GM18507 (cell line): ENCODE measurements around the gene CDKAL1.
A peak's percentile ranks its signal among the peaks of the same experiment; 100 is the strongest.
"Not testable (repeated sequence)": the region's sequence is repeated elsewhere in the genome, so short reads cannot be mapped to it uniquely, and the experiment has no call there.

ENCODE experiments used
- DNase-seq: peaks from one replicate; pipeline ENCODE4 v3.0.0; 2011; ENCODE audit warnings: low read depth; ENCODE audit not compliant: insufficient read length; ENCODE audit errors: extremely low spot score
- FAIRE-seq: peaks from 2 replicates; lab custom pipeline; 2011; peaks lifted over from hg19 to GRCh38; lab: Jason Lieb, UNC

Gene CDKAL1

GRCh38 chr6:21049572-21049971, 515.3 kb downstream of the CDKAL1 start:
- FAIRE-seq: no peak

GRCh38 chr6:21050935-21051334, 516.7 kb downstream of the CDKAL1 start:
- DNase-seq (no peak), FAIRE-seq (no peak)

More at GRCh38 chr6:21049572-21049971, 515.3 kb downstream of the CDKAL1 start:
- DNase-seq: no peak

- FAIRE-seq (no peak), DNase-seq (no peak)
These were observed 517.5 kb downstream of the CDKAL1 start for GRCh38 chr6:21051777-21052176.

GRCh38 chr6:21053612-21054011, 519.4 kb downstream of the CDKAL1 start:
- DNase-seq (no peak), FAIRE-seq (no peak)

GRCh38 chr6:21055480-21055879, 521.2 kb downstream of the CDKAL1 start:
- not testable (repeated sequence) for FAIRE-seq, DNase-seq

GRCh38 chr6:21061892-21062291, 527.6 kb downstream of the CDKAL1 start:
- DNase-seq (no peak), FAIRE-seq (peak; percentile 26)

GRCh38 chr6:21064756-21065340, 530.6 kb downstream of the CDKAL1 start:
- FAIRE-seq (no peak), DNase-seq (no peak)

GRCh38 chr6:21067521-21067920, 533.3 kb downstream of the CDKAL1 start:
- DNase-seq (no peak), FAIRE-seq (no peak)

- no peak for FAIRE-seq
- DNase-seq: no peak
These were observed 536.4 kb downstream of the CDKAL1 start for GRCh38 chr6:21070620-21071019.

- FAIRE-seq (no peak), DNase-seq (no peak)
These were observed 537.7 kb downstream of the CDKAL1 start for GRCh38 chr6:21071780-21072468.

GRCh38 chr6:21073318-21073839, 539.1 kb downstream of the CDKAL1 start:
- DNase-seq (no peak), FAIRE-seq (no peak)

- FAIRE-seq: no peak
These were observed 540.2 kb downstream of the CDKAL1 start for GRCh38 chr6:21074484-21074883.

GRCh38 chr6:21075986-21076385, 541.7 kb downstream of the CDKAL1 start:
- DNase-seq (no peak), FAIRE-seq (no peak)

More at GRCh38 chr6:21074484-21074883, 540.2 kb downstream of the CDKAL1 start:
- no peak for DNase-seq

- FAIRE-seq (no peak), DNase-seq (no peak)
These were observed 544.2 kb downstream of the CDKAL1 start for GRCh38 chr6:21078497-21078896.

GRCh38 chr6:21079468-21080048, 545.3 kb downstream of the CDKAL1 start:
- DNase-seq (no peak), FAIRE-seq (no peak)

GRCh38 chr6:21080221-21080620, 546.0 kb downstream of the CDKAL1 start:
- no peak for DNase-seq
- no peak for FAIRE-seq

- FAIRE-seq (peak; percentile 44), DNase-seq (no peak)
These were observed 547.8 kb downstream of the CDKAL1 start for GRCh38 chr6:21082091-21082490.

GRCh38 chr6:21083708-21084107, 549.5 kb downstream of the CDKAL1 start:
- no peak for FAIRE-seq
- DNase-seq: no peak

- no peak for FAIRE-seq
These were observed 550.4 kb downstream of the CDKAL1 start for GRCh38 chr6:21084656-21085055.

GRCh38 chr6:21085211-21085610, 551.0 kb downstream of the CDKAL1 start:
- no peak for FAIRE-seq
- DNase-seq: no peak

More at GRCh38 chr6:21084656-21085055, 550.4 kb downstream of the CDKAL1 start:
- DNase-seq: no peak

GRCh38 chr6:21085643-21086042, 551.4 kb downstream of the CDKAL1 start:
- DNase-seq (no peak), FAIRE-seq (no peak)
